ENCODE measurements around the gene SATB2.

GRCh38 chr2:199503148-199503547, 45.4 kb upstream of the SATB2 start:
- TF ChIP-seq CTCF (IDR thresholded peaks at IDR 0.05; ENCODE audit: low read length) (no peak), EZH2 (IDR thresholded peaks at IDR 0.05; ENCODE audit: borderline replicate concordance, low read length) (no peak)

Measured in OCI-LY1 (cell line).